Lung (tissue), 5 donors: ENCODE results near the gene ARL17B. TPM values are rescaled to one million over a fixed set of nuclear protein-coding genes. Genes with fewer than 3 reads are reported as not detected.

Experiments used
- polyA plus RNA-seq, 2 donors: library from polyadenylated mRNA; stranded (reverse); fragments of 200-250 nt; gene quantifications; one replicate each; pipeline ENCODE4 v1.2.1, GENCODE V29; 2013
- small RNA-seq: library from RNA; depleted of rRNA; stranded (forward); fragments of <200 nt; gene quantifications from one replicate; pipeline ENCODE3, GENCODE V24; 2014; ENCODE audit warnings: low replicate concordance
- total RNA-seq, 2 donors: library from RNA; depleted of rRNA in 1 of 2; stranded (reverse); fragments of >200 nt in 1 of 2; gene quantifications; one replicate each; pipeline ENCODE4 v1.2.1, GENCODE V29; 2014 to 2021
- donor health status: Bipolar disorder and iron deficiency.
- donor health status: healthy.
- donor health status: DM: yes; HTN: yes; CAD: no.

Gene ARL17B
- total and polyA plus RNA-seq, 4 donors: 6.7 to 24.7 (median 12.4) TPM

Small RNA genes within 50 kb of the gene (small RNA-seq; reads per million reads assigned to genes)
- gene RN7SL656P: not detected

Other genes with a start within 250 kb of the ARL17B start
- gene KANSL1, start 168.3 kb downstream of the ARL17B start, total RNA-seq: 100 to 1,000 TPM in 1 of 2 donors, 10 to 100 TPM in 1; 77.9 to 189 TPM
- 10 to 100 TPM; 16.2 to 17.0 TPM for gene KANSL1, start 168.3 kb downstream of the ARL17B start, polyA plus RNA-seq
- gene LRRC37A, start 66.6 kb downstream of the ARL17B start, total RNA-seq: 1 to 10 TPM; 2.9 to 5.2 TPM
- gene LRRC37A, start 66.6 kb downstream of the ARL17B start, polyA plus RNA-seq: under 1 TPM; 0.64 to 0.94 TPM
- 1 to 10 TPM; 8.1 to 8.9 TPM for gene LRRC37A2, start 150.7 kb upstream of the ARL17B start, total RNA-seq
- gene LRRC37A2, start 150.7 kb upstream of the ARL17B start, polyA plus RNA-seq: 1 to 10 TPM; 2.3 to 2.7 TPM
- 10 to 100 TPM; 18.0 to 18.7 TPM for gene ARL17A, start 217.9 kb upstream of the ARL17B start, total RNA-seq
- 1 to 10 TPM; 2.2 to 3.3 TPM for gene ARL17A, start 217.9 kb upstream of the ARL17B start, polyA plus RNA-seq
- 10 to 100 TPM; 28.8 to 41.9 TPM for gene NSF, start 228.9 kb upstream of the ARL17B start, total RNA-seq
- gene NSF, start 228.9 kb upstream of the ARL17B start, polyA plus RNA-seq: 10 to 100 TPM in 1 of 2 donors, 1 to 10 TPM in 1; 7.3 to 25.3 TPM